ENCODE results near the gene NFKB2.
A peak's percentile ranks its signal among the peaks of the same experiment; 100 is the strongest.

NFKB2 gene

GRCh38 chr10:102438374-102438773 is 42.9 kb downstream of the NFKB2 start:
- H3F3A ChIP-seq (ENCODE audit: insufficient read depth): no peaks in the 10 kb centered on the region
- no peak overlapping the region for H2AFZ ChIP-seq (ENCODE audit: low read depth, low read length, severe bottlenecking)
- TF ChIP-seq CTCF (IDR thresholded peaks at IDR 0.05; ENCODE audit: insufficient read depth, low read length, poor library complexity, severe bottlenecking) (no peak), EZH2phosphoT487 (conservative IDR thresholded peaks at IDR 0.05; ENCODE audit: low read length) (no peak)
- no peak overlapping the region for H3K4me2 ChIP-seq (ENCODE audit: low read depth, low read length, poor library complexity, severe bottlenecking)
- no peaks in the 10 kb centered on the region for H3K9me2 ChIP-seq (replicated peaks; ENCODE audit: insufficient read depth, low read length)
- H4K20me1 ChIP-seq (ENCODE audit: low read depth, low read length): no peaks in the 10 kb centered on the region
- no peaks in the 10 kb centered on the region for H3K79me2 ChIP-seq (ENCODE audit: insufficient read depth, low read length)
- H3K9me3 ChIP-seq (ENCODE audit: insufficient read depth, low read length): no peaks in the 10 kb centered on the region
- no peaks in the 10 kb centered on the region for H3K36me3 ChIP-seq (ENCODE audit: low read length)
- H3K9ac ChIP-seq (ENCODE audit: low read length): no peak overlapping the region
- no peak overlapping the region for H3K27ac ChIP-seq (ENCODE audit: low read depth, low read length)
- H3K4me3 ChIP-seq (ENCODE audit: insufficient read depth, low read length, poor library complexity, severe bottlenecking): no peak overlapping the region
- H3K27me3 ChIP-seq (ENCODE audit: low read length): no peaks in the 10 kb centered on the region

GRCh38 chr10:102444851-102445250 is 49.3 kb downstream of the NFKB2 start:
- Histone ChIP-seq H3K4me2 (ENCODE audit: low read depth, low read length, poor library complexity, severe bottlenecking) (no peak overlapping the region), H3K27ac (ENCODE audit: low read depth, low read length) (no peak overlapping the region), H3K4me3 (ENCODE audit: insufficient read depth, low read length, poor library complexity, severe bottlenecking) (no peak overlapping the region), H3K27me3 (ENCODE audit: low read length) (no peaks in the 10 kb centered on the region), H3K36me3 (ENCODE audit: low read length) (no peaks in the 10 kb centered on the region), H3K9ac (ENCODE audit: low read length) (no peak overlapping the region), H3K9me2 (replicated peaks; ENCODE audit: insufficient read depth, low read length) (no peaks in the 10 kb centered on the region), H3K9me3 (ENCODE audit: insufficient read depth, low read length) (no peaks in the 10 kb centered on the region), H4K20me1 (ENCODE audit: low read depth, low read length) (no peaks in the 10 kb centered on the region), H3F3A (ENCODE audit: insufficient read depth) (peaks cover 2% of the 10 kb centered on the region; the same call in 1 of the 2 replicates), H2AFZ (ENCODE audit: low read depth, low read length, severe bottlenecking) (no peak overlapping the region), H3K79me2 (ENCODE audit: insufficient read depth, low read length) (no peaks in the 10 kb centered on the region)
- no peak for TF ChIP-seq EZH2phosphoT487 (conservative IDR thresholded peaks at IDR 0.05; ENCODE audit: low read length)

- H3K4me2 ChIP-seq (ENCODE audit: low read depth, low read length, poor library complexity, severe bottlenecking): peak overlapping the region; percentile 94
- no peaks in the 10 kb centered on the region for H4K20me1 ChIP-seq (ENCODE audit: low read depth, low read length)
- peaks cover 8% of the 10 kb centered on the region; the same call in 1 of the 2 replicates for H3F3A ChIP-seq (ENCODE audit: insufficient read depth)
- peak overlapping the region; percentile 85 for H3K27ac ChIP-seq (ENCODE audit: low read depth, low read length)
- TF ChIP-seq CTCF (IDR thresholded peaks at IDR 0.05; ENCODE audit: insufficient read depth, low read length, poor library complexity, severe bottlenecking) (no peak), EZH2phosphoT487 (conservative IDR thresholded peaks at IDR 0.05; ENCODE audit: low read length) (no peak)
- H2AFZ ChIP-seq (ENCODE audit: low read depth, low read length, severe bottlenecking): peak overlapping the region; percentile 75
- peak overlapping the region; percentile 97 for H3K9ac ChIP-seq (ENCODE audit: low read length)
- no peaks in the 10 kb centered on the region for H3K9me2 ChIP-seq (replicated peaks; ENCODE audit: insufficient read depth, low read length)
- H3K9me3 ChIP-seq (ENCODE audit: insufficient read depth, low read length): no peaks in the 10 kb centered on the region
- no peaks in the 10 kb centered on the region for H3K27me3 ChIP-seq (ENCODE audit: low read length)
- H3K36me3 ChIP-seq (ENCODE audit: low read length): no peaks in the 10 kb centered on the region
- peaks cover 26% of the 10 kb centered on the region for H3K79me2 ChIP-seq (ENCODE audit: insufficient read depth, low read length)
- peak overlapping the region; percentile 91 for H3K4me3 ChIP-seq (ENCODE audit: insufficient read depth, low read length, poor library complexity, severe bottlenecking)
These were observed 54.0 kb downstream of the NFKB2 start for GRCh38 chr10:102449321-102450123.

GRCh38 chr10:102450124-102450373 is 54.5 kb downstream of the NFKB2 start:
- Histone ChIP-seq H3K27ac (ENCODE audit: low read depth, low read length) (peak overlapping the region; percentile 85), H3K9ac (ENCODE audit: low read length) (peak overlapping the region; percentile 97), H3K4me3 (ENCODE audit: insufficient read depth, low read length, poor library complexity, severe bottlenecking) (peak overlapping the region; percentile 91), H3K9me2 (replicated peaks; ENCODE audit: insufficient read depth, low read length) (no peaks in the 10 kb centered on the region), H4K20me1 (ENCODE audit: low read depth, low read length) (no peaks in the 10 kb centered on the region), H3F3A (ENCODE audit: insufficient read depth) (peaks cover 8% of the 10 kb centered on the region; the same call in 1 of the 2 replicates), H2AFZ (ENCODE audit: low read depth, low read length, severe bottlenecking) (peak overlapping the region; percentile 75), H3K9me3 (ENCODE audit: insufficient read depth, low read length) (no peaks in the 10 kb centered on the region), H3K36me3 (ENCODE audit: low read length) (no peaks in the 10 kb centered on the region), H3K27me3 (ENCODE audit: low read length) (no peaks in the 10 kb centered on the region), H3K4me2 (ENCODE audit: low read depth, low read length, poor library complexity, severe bottlenecking) (peak overlapping the region; percentile 94), H3K79me2 (ENCODE audit: insufficient read depth, low read length) (peaks cover 26% of the 10 kb centered on the region)
- no peak for TF ChIP-seq EZH2phosphoT487 (conservative IDR thresholded peaks at IDR 0.05; ENCODE audit: low read length)
- no peak for TF ChIP-seq CTCF (IDR thresholded peaks at IDR 0.05; ENCODE audit: insufficient read depth, low read length, poor library complexity, severe bottlenecking)
